ENCODE measurements around the gene EPHA7.

GRCh38 chr6:93266116-93266817 lies 153.1 kb downstream of the EPHA7 start:
- TF ChIP-seq CTCF (IDR thresholded peaks at IDR 0.05): no peak
- TF ChIP-seq POLR2A (IDR thresholded peaks at IDR 0.05): no peak
